ENCODE data around the gene NUDT14. TPM values are rescaled to one million over a fixed set of nuclear protein-coding genes. Genes with fewer than 3 reads are reported as not detected.

Gene NUDT14
- total RNA-seq, 6 donors from 2014 or later: 17.9 to 87.5 (median 54.9) TPM

- Histone ChIP-seq H3K4me3 (no peak overlapping the region), H3K4me1 (peaks cover under 1 to 15% (median 6%) of the 10 kb centered on the region in 4 donors), H3K27me3 (peaks cover 0 to 5% (median under 1%) of the 10 kb centered on the region in 4 donors), H3K36me3 (no peaks in the 10 kb centered on the region), H3K9me3 (no peaks in the 10 kb centered on the region), H3K27ac (no peak overlapping the region)
- 91 to 94% methylated on average over 4 to 10 of the region's 10 CpGs for WGBS, 2 donors
- TF ChIP-seq EP300 (IDR thresholded peaks at IDR 0.05) (no peak), POLR2AphosphoS5 (IDR thresholded peaks at IDR 0.05) (no peak), POLR2A (IDR thresholded peaks at IDR 0.05) (no peak), CTCF (IDR thresholded peaks at IDR 0.05) (no peak)
- DNase-seq (peak; percentile 47 to 75), ATAC-seq (ENCODE audit: low FRiP score in 2 of 2) (peak; percentile 66 to 83)
Observed at GRCh38 chr14:105161964-105162668, 19.0 kb downstream of the NUDT14 start.

- no peaks in the 10 kb centered on the region for H3K9me3 ChIP-seq
- ATAC-seq (ENCODE audit: low FRiP score in 2 of 2): no peak
- H3K4me1 ChIP-seq: peaks cover 0 to 6% (median 1%) of the 10 kb centered on the region in 4 donors
- 87 to 100% methylated on average over 2 to 14 of the region's 15 CpGs for WGBS, 2 donors
- no peak overlapping the region for H3K4me3 ChIP-seq
- no peak for DNase-seq
- no peaks in the 10 kb centered on the region for H3K27me3 ChIP-seq
- TF ChIP-seq POLR2AphosphoS5 (IDR thresholded peaks at IDR 0.05) (no peak), EP300 (IDR thresholded peaks at IDR 0.05) (no peak), POLR2A (IDR thresholded peaks at IDR 0.05) (no peak), CTCF (IDR thresholded peaks at IDR 0.05) (no peak)
- no peak overlapping the region for H3K27ac ChIP-seq
- no peaks in the 10 kb centered on the region for H3K36me3 ChIP-seq
Observed at GRCh38 chr14:105161309-105161708, 19.8 kb downstream of the NUDT14 start.

- TF ChIP-seq POLR2A (IDR thresholded peaks at IDR 0.05) (no peak), POLR2AphosphoS5 (IDR thresholded peaks at IDR 0.05) (no peak), CTCF (IDR thresholded peaks at IDR 0.05) (no peak), EP300 (IDR thresholded peaks at IDR 0.05) (no peak)
- H3K27ac ChIP-seq: no peak overlapping the region
Observed at GRCh38 chr14:105160776-105161175, 20.3 kb downstream of the NUDT14 start.

GRCh38 chr14:105159344-105159743, 21.8 kb downstream of the NUDT14 start:
- ATAC-seq (ENCODE audit: low FRiP score in 2 of 2): no peak
- WGBS, 2 donors: 84 to 91% methylated on average over 14 of the region's 14 CpGs
- no peaks in the 10 kb centered on the region for H3K27me3 ChIP-seq
- DNase-seq: no peak
- H3K9me3 ChIP-seq: no peaks in the 10 kb centered on the region
- no peak overlapping the region for H3K27ac ChIP-seq
- no peak for TF ChIP-seq POLR2A (IDR thresholded peaks at IDR 0.05)
- no peak for TF ChIP-seq POLR2AphosphoS5 (IDR thresholded peaks at IDR 0.05)
- no peak for TF ChIP-seq CTCF (IDR thresholded peaks at IDR 0.05)
- TF ChIP-seq EP300 (IDR thresholded peaks at IDR 0.05): no peak
- no peak overlapping the region for H3K4me3 ChIP-seq
- H3K4me1 ChIP-seq: peaks cover 0 to 8% (median under 1%) of the 10 kb centered on the region in 4 donors
- H3K36me3 ChIP-seq: peaks cover 0 to 9% (median 4%) of the 10 kb centered on the region in 4 donors

More at GRCh38 chr14:105160776-105161175, 20.3 kb downstream of the NUDT14 start:
- Histone ChIP-seq H3K4me3 (no peak overlapping the region), H3K4me1 (peaks cover 0 to 3% (median under 1%) of the 10 kb centered on the region in 4 donors), H3K27me3 (no peaks in the 10 kb centered on the region), H3K36me3 (peaks cover 0 to 1% (median under 1%) of the 10 kb centered on the region in 4 donors), H3K9me3 (no peaks in the 10 kb centered on the region)
- 71 to 72% methylated on average over 12 of the region's 12 CpGs for WGBS, 2 donors
- DNase-seq: no peak
- ATAC-seq (ENCODE audit: low FRiP score in 2 of 2): no peak
